A549 (cell line): Measurements from ENCODE around the gene LRRC41.
A peak's percentile ranks its signal among the peaks of the same experiment; 100 is the strongest.

Experiments used
- BHLHE40 ChIP-seq: IDR thresholded peaks from 2 replicates; pipeline ENCODE4 v1.6.1; 2012; ENCODE audit warnings: low read depth, low read length, inconsistent platforms
- ESRRA ChIP-seq: fragments of 150-350 bp; IDR thresholded peaks from 2 replicates; pipeline ENCODE4 v1.6.1; 2014; ENCODE audit warnings: mild to moderate bottlenecking, low read length, borderline replicate concordance
- FOSL2 ChIP-seq, 2 experiments: fragments of 450-650 bp in 1 of 2; fragments of >200 bp in 1 of 2; sonication (Bioruptor Twin) in 1 of 2; formaldehyde crosslinking; IDR thresholded peaks; 2 replicates each; pipeline versions ENCODE4 v1.5.0 to v1.6.1; 2016 to 2020; ENCODE audit warnings: mild to moderate bottlenecking in 1 of 2, moderate library complexity in 1 of 2
- HOXA7 ChIP-seq: fragments of 250-450 bp; sonication (Bioruptor Pico); IDR thresholded peaks from 2 replicates; pipeline ENCODE4 v1.5.0; 2020; ENCODE audit warnings: mild to moderate bottlenecking, moderate library complexity
- JUN ChIP-seq, 2 experiments: fragments of >200 bp; sonication (Bioruptor Twin); formaldehyde crosslinking; IDR thresholded peaks; 2 replicates in 1 of 2; 3 replicates in 1 of 2; pipeline ENCODE4 v1.6.1; 2016 to 2017
- MAFK ChIP-seq: fragments of 450-650 bp; IDR thresholded peaks from 2 replicates; pipeline ENCODE4 v1.6.1; 2014; ENCODE audit not compliant: partially characterized antibody
- POLR2A ChIP-seq: IDR thresholded peaks from 2 replicates; pipeline ENCODE4 v1.6.1; 2012; ENCODE audit warnings: mild to moderate bottlenecking, low read length
- RAD21 ChIP-seq, 2 experiments: fragments of >200 bp in 1 of 2; sonication (Bioruptor Twin) in 1 of 2; formaldehyde crosslinking in 1 of 2; IDR thresholded peaks in 1 of 2; conservative IDR thresholded peaks in 1 of 2; 2 replicates in 1 of 2; 3 replicates in 1 of 2; pipeline ENCODE4 v1.6.1; 2012 to 2018; ENCODE audit warnings: inconsistent platforms in 1 of 2
- RFX5 ChIP-seq: fragments of 450-650 bp; IDR thresholded peaks from 2 replicates; pipeline ENCODE4 v1.7.1; 2014; ENCODE audit warnings: antibody characterized with exemption, mild to moderate bottlenecking, moderate library complexity
- SREBF2 ChIP-seq: fragments of 450-650 bp; IDR thresholded peaks from 2 replicates; pipeline ENCODE4 v1.6.1; 2014; ENCODE audit warnings: mild to moderate bottlenecking, moderate library complexity
- ZC3H11A ChIP-seq: fragments of 450-650 bp; IDR thresholded peaks from 2 replicates; pipeline ENCODE4 v1.6.1; 2014; ENCODE audit warnings: antibody characterized with exemption, mild to moderate bottlenecking
- TF ChIP-seq, protein P1 (sequence below): fragments of >200 bp; sonication (Bioruptor Twin); formaldehyde crosslinking; IDR thresholded peaks from 3 replicates; pipeline ENCODE4 v1.5.1; 2016
- TF ChIP-seq, protein P2 (sequence below): fragments of 150-350 bp; IDR thresholded peaks from 2 replicates; pipeline ENCODE4 v1.6.1; 2014; ENCODE audit warnings: low read depth, mild to moderate bottlenecking, low read length

DNA sequence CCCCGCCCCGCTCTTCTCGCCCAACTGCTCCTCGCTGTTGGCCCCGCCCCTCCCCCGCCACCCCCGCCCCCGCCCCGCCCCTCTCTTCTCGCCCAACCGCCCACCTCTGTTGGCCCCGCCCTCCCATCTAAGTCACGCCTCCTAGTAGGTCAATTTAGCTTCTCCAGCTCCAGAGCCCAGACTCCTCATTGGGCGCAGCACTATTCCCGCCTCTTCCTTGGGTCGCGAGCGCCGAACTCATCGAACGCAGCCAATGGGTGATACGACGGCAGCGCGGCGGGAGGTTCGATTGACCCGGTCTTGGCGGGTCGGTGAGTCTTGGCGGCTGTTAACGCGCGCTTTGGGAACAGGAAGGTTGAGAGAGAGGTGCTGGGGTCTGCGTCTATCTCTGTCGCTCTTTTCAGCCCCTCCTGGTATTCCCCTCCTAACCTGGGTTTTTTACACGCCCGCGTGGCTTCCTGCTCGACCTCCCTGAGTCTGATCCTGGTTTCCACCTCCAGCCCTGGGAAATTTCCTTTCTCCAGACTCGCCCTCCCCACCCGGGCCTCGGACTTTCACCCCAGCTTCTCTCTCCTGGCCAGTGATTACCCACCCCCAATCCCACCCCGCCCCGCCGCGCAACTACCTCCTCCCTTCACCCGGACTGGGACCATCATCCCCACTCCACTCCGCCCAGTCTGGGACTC lies 55.8 kb downstream of the LRRC41 start, which contains the start of gene RAD54L:
- TF ChIP-seq, protein P1, sequence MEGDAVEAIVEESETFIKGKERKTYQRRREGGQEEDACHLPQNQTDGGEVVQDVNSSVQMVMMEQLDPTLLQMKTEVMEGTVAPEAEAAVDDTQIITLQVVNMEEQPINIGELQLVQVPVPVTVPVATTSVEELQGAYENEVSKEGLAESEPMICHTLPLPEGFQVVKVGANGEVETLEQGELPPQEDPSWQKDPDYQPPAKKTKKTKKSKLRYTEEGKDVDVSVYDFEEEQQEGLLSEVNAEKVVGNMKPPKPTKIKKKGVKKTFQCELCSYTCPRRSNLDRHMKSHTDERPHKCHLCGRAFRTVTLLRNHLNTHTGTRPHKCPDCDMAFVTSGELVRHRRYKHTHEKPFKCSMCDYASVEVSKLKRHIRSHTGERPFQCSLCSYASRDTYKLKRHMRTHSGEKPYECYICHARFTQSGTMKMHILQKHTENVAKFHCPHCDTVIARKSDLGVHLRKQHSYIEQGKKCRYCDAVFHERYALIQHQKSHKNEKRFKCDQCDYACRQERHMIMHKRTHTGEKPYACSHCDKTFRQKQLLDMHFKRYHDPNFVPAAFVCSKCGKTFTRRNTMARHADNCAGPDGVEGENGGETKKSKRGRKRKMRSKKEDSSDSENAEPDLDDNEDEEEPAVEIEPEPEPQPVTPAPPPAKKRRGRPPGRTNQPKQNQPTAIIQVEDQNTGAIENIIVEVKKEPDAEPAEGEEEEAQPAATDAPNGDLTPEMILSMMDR = no peak
- no peak for TF ChIP-seq RAD21 (conservative IDR thresholded peaks at IDR 0.05 in 1 of 2, IDR thresholded peaks at IDR 0.05 in 1 of 2)
- no peak for TF ChIP-seq BHLHE40
- no peak for TF ChIP-seq RFX5
- TF ChIP-seq POLR2A = peak; percentile 28; the same call in 1 of the 2 replicates
- TF ChIP-seq HOXA7 (CRISPR knock-in tag) = no peak
- no peak for TF ChIP-seq FOSL2 (IDR thresholded peaks at IDR 0.05)
- TF ChIP-seq FOSL2 (CRISPR knock-in tag; IDR thresholded peaks at IDR 0.05) = no peak
- peak in 1 of 2 experiments; percentile 30; a peak in 2 of 5 replicates for TF ChIP-seq JUN (IDR thresholded peaks at IDR 0.05)
- no peak for TF ChIP-seq ESRRA
- no peak for TF ChIP-seq SREBF2
- TF ChIP-seq, protein P2, sequence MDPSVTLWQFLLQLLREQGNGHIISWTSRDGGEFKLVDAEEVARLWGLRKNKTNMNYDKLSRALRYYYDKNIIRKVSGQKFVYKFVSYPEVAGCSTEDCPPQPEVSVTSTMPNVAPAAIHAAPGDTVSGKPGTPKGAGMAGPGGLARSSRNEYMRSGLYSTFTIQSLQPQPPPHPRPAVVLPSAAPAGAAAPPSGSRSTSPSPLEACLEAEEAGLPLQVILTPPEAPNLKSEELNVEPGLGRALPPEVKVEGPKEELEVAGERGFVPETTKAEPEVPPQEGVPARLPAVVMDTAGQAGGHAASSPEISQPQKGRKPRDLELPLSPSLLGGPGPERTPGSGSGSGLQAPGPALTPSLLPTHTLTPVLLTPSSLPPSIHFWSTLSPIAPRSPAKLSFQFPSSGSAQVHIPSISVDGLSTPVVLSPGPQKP = no peak
- no peak for TF ChIP-seq MAFK
- no peak for TF ChIP-seq ZC3H11A
